ENCODE measurements around the gene SERPINA5.

SERPINA5 gene

GRCh38 chr14:94630396-94630795 is 49.2 kb downstream of the SERPINA5 start:
- H3K4me3 ChIP-seq (ENCODE audit: control insufficient read depth, low read depth, low read length), result no peak overlapping the region
- TF ChIP-seq, protein P1, sequence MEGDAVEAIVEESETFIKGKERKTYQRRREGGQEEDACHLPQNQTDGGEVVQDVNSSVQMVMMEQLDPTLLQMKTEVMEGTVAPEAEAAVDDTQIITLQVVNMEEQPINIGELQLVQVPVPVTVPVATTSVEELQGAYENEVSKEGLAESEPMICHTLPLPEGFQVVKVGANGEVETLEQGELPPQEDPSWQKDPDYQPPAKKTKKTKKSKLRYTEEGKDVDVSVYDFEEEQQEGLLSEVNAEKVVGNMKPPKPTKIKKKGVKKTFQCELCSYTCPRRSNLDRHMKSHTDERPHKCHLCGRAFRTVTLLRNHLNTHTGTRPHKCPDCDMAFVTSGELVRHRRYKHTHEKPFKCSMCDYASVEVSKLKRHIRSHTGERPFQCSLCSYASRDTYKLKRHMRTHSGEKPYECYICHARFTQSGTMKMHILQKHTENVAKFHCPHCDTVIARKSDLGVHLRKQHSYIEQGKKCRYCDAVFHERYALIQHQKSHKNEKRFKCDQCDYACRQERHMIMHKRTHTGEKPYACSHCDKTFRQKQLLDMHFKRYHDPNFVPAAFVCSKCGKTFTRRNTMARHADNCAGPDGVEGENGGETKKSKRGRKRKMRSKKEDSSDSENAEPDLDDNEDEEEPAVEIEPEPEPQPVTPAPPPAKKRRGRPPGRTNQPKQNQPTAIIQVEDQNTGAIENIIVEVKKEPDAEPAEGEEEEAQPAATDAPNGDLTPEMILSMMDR (IDR thresholded peaks at IDR 0.05; ENCODE audit: control insufficient read depth, insufficient read depth, low read depth, low read length, missing control alignments), result no peak
- DNase-seq (ENCODE audit: low read depth), result no peak

GRCh38 chr14:94631050-94631449 is 49.8 kb downstream of the SERPINA5 start:
- DNase-seq (ENCODE audit: low read depth), result no peak
- TF ChIP-seq, protein P1 (IDR thresholded peaks at IDR 0.05; ENCODE audit: control insufficient read depth, insufficient read depth, low read depth, low read length, missing control alignments), result no peak
- H3K4me3 ChIP-seq (ENCODE audit: control insufficient read depth, low read depth, low read length), result no peak overlapping the region

DNA sequence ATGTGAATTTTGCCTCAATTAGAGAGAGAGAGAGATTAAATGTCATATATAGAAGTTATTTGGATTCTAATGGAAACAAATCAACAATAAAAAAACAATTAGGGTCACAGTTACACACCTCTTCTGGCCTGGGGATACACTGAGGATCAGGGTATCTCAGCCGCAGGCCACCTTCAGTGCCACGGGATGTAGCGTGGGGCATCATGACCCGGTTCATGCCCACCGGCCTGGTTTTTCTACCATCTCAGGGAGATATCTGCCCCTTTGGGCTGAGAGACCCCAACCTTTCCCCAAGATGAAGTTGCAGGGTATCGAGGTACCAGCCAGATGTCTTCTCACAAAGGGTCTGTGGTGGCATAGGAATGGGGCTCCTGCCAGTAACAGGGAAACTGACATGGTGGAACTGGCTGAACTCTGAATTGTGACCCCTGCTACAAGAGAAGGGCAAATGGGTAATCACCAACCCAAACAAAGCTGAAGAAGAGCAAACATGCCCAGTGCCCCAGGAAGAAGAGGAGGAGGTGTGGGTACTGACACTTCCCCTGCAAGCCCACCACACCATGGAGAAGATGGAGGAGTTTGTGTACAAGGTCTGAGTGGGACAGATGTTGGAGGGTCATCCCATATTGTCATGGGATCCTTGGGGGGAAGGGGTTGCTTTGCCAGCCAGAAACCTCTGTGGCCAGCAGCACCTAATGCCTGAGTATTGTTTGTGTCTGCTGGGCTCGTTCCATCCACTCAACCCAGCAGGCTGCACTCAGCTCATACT is 50.5 kb downstream of the SERPINA5 start:
- no peak for DNase-seq (ENCODE audit: low read depth)
- TF ChIP-seq, protein P1 (IDR thresholded peaks at IDR 0.05; ENCODE audit: control insufficient read depth, insufficient read depth, low read depth, low read length, missing control alignments), result no peak
- no peak overlapping the region for H3K4me3 ChIP-seq (ENCODE audit: control insufficient read depth, low read depth, low read length)

DNA sequence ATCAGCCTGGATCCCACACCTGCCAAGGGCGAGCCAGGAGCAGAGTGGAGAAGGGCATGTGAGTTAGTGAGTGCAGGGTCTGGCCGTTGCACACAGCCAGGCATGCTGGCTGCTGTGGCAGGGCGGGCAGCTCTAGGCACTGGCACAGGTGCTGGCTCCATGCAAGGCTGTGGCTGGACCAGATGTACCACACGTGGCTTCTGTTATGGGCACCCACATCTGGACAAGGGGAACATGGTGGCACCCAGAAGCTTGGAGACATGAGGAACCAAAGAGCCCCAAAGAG is 51.0 kb downstream of the SERPINA5 start:
- DNase-seq (ENCODE audit: low read depth), result no peak
- H3K4me3 ChIP-seq (ENCODE audit: control insufficient read depth, low read depth, low read length), result no peak overlapping the region
- TF ChIP-seq, protein P1 (IDR thresholded peaks at IDR 0.05; ENCODE audit: control insufficient read depth, insufficient read depth, low read depth, low read length, missing control alignments), result no peak

DNA sequence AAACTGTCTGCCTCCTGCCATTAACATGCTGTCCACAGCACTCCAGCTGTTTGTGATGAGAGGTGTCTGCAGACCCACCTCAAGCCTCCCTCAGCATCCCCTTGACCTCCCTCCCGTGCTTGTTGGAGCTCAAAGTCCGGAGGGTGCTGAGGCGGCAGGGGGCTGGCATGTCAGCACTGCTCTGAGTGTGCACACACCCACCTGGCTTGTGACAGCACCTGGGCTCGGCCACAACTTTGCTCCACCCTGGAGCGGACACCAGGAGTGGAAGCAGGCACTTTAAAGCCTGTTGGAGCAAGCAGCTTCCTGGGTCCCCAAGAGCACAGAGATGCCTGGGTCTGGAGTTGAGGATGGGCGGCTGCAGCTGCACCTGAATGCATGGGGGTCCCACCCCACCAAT is 51.9 kb downstream of the SERPINA5 start:
- no peak overlapping the region for H3K4me3 ChIP-seq (ENCODE audit: control insufficient read depth, low read depth, low read length)
- TF ChIP-seq, protein P1 (IDR thresholded peaks at IDR 0.05; ENCODE audit: control insufficient read depth, insufficient read depth, low read depth, low read length, missing control alignments), result no peak
- DNase-seq (ENCODE audit: low read depth), result no peak

DNA sequence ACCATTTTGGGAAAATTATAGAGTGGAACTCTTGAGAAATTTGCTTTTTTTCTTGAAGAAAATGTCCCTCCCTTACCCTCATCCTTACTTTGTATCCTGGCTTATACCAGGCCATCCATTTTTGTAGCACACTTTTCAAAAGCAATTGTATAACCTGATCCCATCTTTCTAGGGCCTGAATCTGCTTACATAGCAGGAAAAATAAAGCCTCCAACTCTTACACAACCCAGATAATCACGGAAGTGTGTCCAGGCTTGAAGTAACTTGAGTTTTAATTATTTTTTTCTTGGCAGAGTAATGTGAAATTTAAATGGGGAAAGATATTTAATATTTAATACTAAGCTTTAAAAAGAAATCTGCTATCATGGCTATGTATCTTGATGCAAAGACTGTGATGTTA is 53.9 kb downstream of the SERPINA5 start:
- no peak for DNase-seq (ENCODE audit: low read depth)
- no peak overlapping the region for H3K4me3 ChIP-seq (ENCODE audit: control insufficient read depth, low read depth, low read length)
- TF ChIP-seq, protein P1 (IDR thresholded peaks at IDR 0.05; ENCODE audit: control insufficient read depth, insufficient read depth, low read depth, low read length, missing control alignments), result no peak
